CD4-positive, CD25-positive, alpha-beta regulatory T cell (primary cell): ENCODE results near the gene TP53TG5. TPM values are rescaled to one million over a fixed set of nuclear protein-coding genes. Genes with fewer than 3 reads are reported as not detected.
A peak's percentile ranks its signal among the peaks of the same experiment; 100 is the strongest.

Experiments used
- ATAC-seq, 2 donors: fragments of 150-1000 bp; cut with Tn5 transposase; one replicate each; pipeline ENCODE4 v1.10.0; 2021; ENCODE audit warnings: low read depth in 2 of 2, moderate number of reproducible peaks in 2 of 2, moderate library complexity in 1 of 2
- DNase-seq, 3 donors: peaks; one replicate each; pipeline versions ENCODE4 v3.0.0 to v3.0.0-alpha.2; 2012 to 2022; ENCODE audit warnings: mixed read lengths in 1 of 3
- H3K27ac ChIP-seq: one replicate; pipeline ENCODE4 v1.7.0; 2013; ENCODE audit warnings: mild to moderate bottlenecking, low read length; ENCODE audit not compliant: insufficient read depth, poor library complexity, severe bottlenecking
- H3K27me3 ChIP-seq: one replicate; pipeline ENCODE4 v1.7.0; 2013; ENCODE audit warnings: low read length; ENCODE audit not compliant: control insufficient read depth, insufficient read depth
- H3K36me3 ChIP-seq: one replicate; pipeline ENCODE4 v1.7.0; 2013; ENCODE audit warnings: mild to moderate bottlenecking, low read length, moderate library complexity; ENCODE audit not compliant: control insufficient read depth, insufficient read depth
- H3K4me1 ChIP-seq: 2 replicates; pipeline ENCODE4 v1.7.0; 2013; ENCODE audit warnings: mild to moderate bottlenecking, low read length; ENCODE audit not compliant: insufficient read depth, control insufficient read depth, poor library complexity, severe bottlenecking
- H3K4me3 ChIP-seq: one replicate; pipeline ENCODE4 v1.7.0; 2013; ENCODE audit warnings: low read depth, mild to moderate bottlenecking, low read length, moderate library complexity
- H3K9me3 ChIP-seq, 2 experiments: 1 replicate in 1 of 2; 2 replicates in 1 of 2; pipeline ENCODE4 v1.7.0; 2013; ENCODE audit warnings: low read length in 2 of 2, mild to moderate bottlenecking in 1 of 2, moderate library complexity in 1 of 2; ENCODE audit not compliant: control insufficient read depth in 2 of 2
- H3K27ac Mint-ChIP-seq, 3 donors: one replicate each; pipeline ENCODE4 v1.8.0; 2020 to 2022; ENCODE audit warnings: mild to moderate bottlenecking in 3 of 3, mixed read lengths in 3 of 3, moderate library complexity in 2 of 3
- H3K27me3 Mint-ChIP-seq: one replicate; pipeline ENCODE4 v1.8.0; 2022; ENCODE audit warnings: mild to moderate bottlenecking, mixed read lengths
- H3K36me3 Mint-ChIP-seq: one replicate; pipeline ENCODE4 v1.8.0; 2020; ENCODE audit warnings: mixed read lengths
- H3K4me1 Mint-ChIP-seq, 4 donors: one replicate each; pipeline ENCODE4 v1.8.0; 2020 to 2022; ENCODE audit warnings: mixed read lengths in 4 of 4, mild to moderate bottlenecking in 1 of 4
- H3K4me3 Mint-ChIP-seq, 4 donors: one replicate each; pipeline ENCODE4 v1.8.0; 2020 to 2022; ENCODE audit warnings: mild to moderate bottlenecking in 4 of 4, mixed read lengths in 4 of 4, moderate library complexity in 3 of 4
- H3K9me3 Mint-ChIP-seq, 7 donors: one replicate each; pipeline ENCODE4 v1.8.0; 2020 to 2022; ENCODE audit warnings: mixed read lengths in 7 of 7, mild to moderate bottlenecking in 3 of 7, moderate library complexity in 2 of 7
- polyA plus RNA-seq, 4 donors: library from polyadenylated mRNA; unstranded; fragments of 300-500 nt; fragmentation: Illumina TruSeq; gene quantifications; one replicate each; pipeline ENCODE4 v1.2.3, GENCODE V29; 2021
- total RNA-seq: library from RNA; stranded (reverse); gene quantifications from one replicate; pipeline ENCODE4 v1.2.3, GENCODE V29; 2022

The TP53TG5 gene
- total and polyA plus RNA-seq, 5 donors from 2014 or later: 0.18 to 0.56 (median 0.23) TPM; not detected in 1

GRCh38 chr20:45407783-45408645 is 29.9 kb upstream of the TP53TG5 start, which contains the start of gene DBNDD2:
Gene DBNDD2, plus strand, starts transcription at chr20:45408289. Its CDS starts 179 bp downstream, at chr20:45408468.
- peak within 1 kb of the TSS; percentile 76 to 89 (median 87) for H3K4me3 Mint-ChIP-seq
- Histone ChIP-seq H3K27me3 (no peaks in the 10 kb centered on the region), H3K27ac (peak within 1 kb of the TSS; percentile 70), H3K4me1 (peaks cover 23% of the 10 kb centered on the region), H3K9me3 (no peaks in the 10 kb centered on the region), H3K4me3 (peak within 1 kb of the TSS; percentile 26), H3K36me3 (peaks cover 5% of the 10 kb centered on the region)
- ATAC-seq (no peak), DNase-seq (peak in 2 of 3 donors; percentile 8 to 11)
- no peaks in the 10 kb centered on the region for H3K27me3 Mint-ChIP-seq
- H3K36me3 Mint-ChIP-seq: peaks cover 6% of the 10 kb centered on the region
- peaks cover 0 to 23% (median 5%) of the 10 kb centered on the region in 4 donors for H3K4me1 Mint-ChIP-seq
- H3K27ac Mint-ChIP-seq: peak within 1 kb of the TSS; percentile 38 to 90 (median 76)
- no peaks in the 10 kb centered on the region for H3K9me3 Mint-ChIP-seq

GRCh38 chr20:45407067-45407745 is 29.1 kb upstream of the TP53TG5 start:
- H3K4me3 Mint-ChIP-seq: peak overlapping the region; percentile 76 to 89 (median 87)
- ATAC-seq: peak in 1 of 2 donors; percentile 11

GRCh38 chr20:45406260-45407066 is 28.3 kb upstream of the TP53TG5 start:
- DNase-seq (peak; percentile 7 to 45 (median 43)), ATAC-seq (peak; percentile 36 to 40)
- Mint-ChIP-seq H3K4me1 (peaks cover 0 to 23% (median 5%) of the 10 kb centered on the region in 4 donors), H3K9me3 (peaks cover 2 to 8% (median 4%) of the 10 kb centered on the region in 7 donors), H3K4me3 (peak overlapping the region; percentile 81 to 89 (median 87)), H3K27ac (peak overlapping the region; percentile 76 to 91 (median 84)), H3K36me3 (no peaks in the 10 kb centered on the region), H3K27me3 (no peaks in the 10 kb centered on the region)
- Histone ChIP-seq H3K4me3 (no peak overlapping the region), H3K9me3 (no peaks in the 10 kb centered on the region), H3K36me3 (peaks cover 5% of the 10 kb centered on the region), H3K27me3 (no peaks in the 10 kb centered on the region), H3K27ac (peak overlapping the region; percentile 70), H3K4me1 (peaks cover 23% of the 10 kb centered on the region)

More at GRCh38 chr20:45407067-45407745, 29.1 kb upstream of the TP53TG5 start:
- peak overlapping the region; percentile 26 for H3K4me3 ChIP-seq
- H3K27me3 ChIP-seq: no peaks in the 10 kb centered on the region
- peak in 2 of 3 donors; percentile 2 to 8 for DNase-seq
- peaks cover 5% of the 10 kb centered on the region for H3K36me3 ChIP-seq
- peaks cover 23% of the 10 kb centered on the region for H3K4me1 ChIP-seq
- Mint-ChIP-seq H3K27me3 (no peaks in the 10 kb centered on the region), H3K4me1 (peaks cover 0 to 23% (median 5%) of the 10 kb centered on the region in 4 donors), H3K9me3 (peaks cover 0 to 5% (median 0%) of the 10 kb centered on the region in 7 donors), H3K36me3 (peaks cover 5% of the 10 kb centered on the region), H3K27ac (peak overlapping the region; percentile 38 to 90 (median 76))
- H3K9me3 ChIP-seq: no peaks in the 10 kb centered on the region
- peak overlapping the region; percentile 70 for H3K27ac ChIP-seq

GRCh38 chr20:45405571-45406259 is 27.6 kb upstream of the TP53TG5 start:
- peaks cover 0 to 23% (median 5%) of the 10 kb centered on the region in 4 donors for H3K4me1 Mint-ChIP-seq
- Histone ChIP-seq H3K36me3 (peaks cover 5% of the 10 kb centered on the region), H3K4me3 (peak overlapping the region; percentile 67), H3K4me1 (peaks cover 23% of the 10 kb centered on the region), H3K9me3 (peaks cover under 1 to 7% of the 10 kb centered on the region in 2 experiments), H3K27me3 (no peaks in the 10 kb centered on the region), H3K27ac (peak overlapping the region; percentile 70)
- DNase-seq (peak in 1 of 3 donors; percentile 23), ATAC-seq (peak in 1 of 2 donors; percentile 7)
- H3K27me3 Mint-ChIP-seq: no peaks in the 10 kb centered on the region
- no peaks in the 10 kb centered on the region for H3K36me3 Mint-ChIP-seq
- peak overlapping the region; percentile 71 to 91 (median 86) for H3K27ac Mint-ChIP-seq
- peak overlapping the region; percentile 81 to 86 (median 84) for H3K4me3 Mint-ChIP-seq
- H3K9me3 Mint-ChIP-seq: peaks cover 3 to 12% (median 7%) of the 10 kb centered on the region in 7 donors

- Histone ChIP-seq H3K27me3 (no peaks in the 10 kb centered on the region), H3K9me3 (peaks cover 8 to 15% of the 10 kb centered on the region in 2 experiments), H3K36me3 (no peaks in the 10 kb centered on the region), H3K27ac (no peak overlapping the region), H3K4me1 (peaks cover 23% of the 10 kb centered on the region), H3K4me3 (no peak overlapping the region)
- ATAC-seq (no peak), DNase-seq (no peak)
- Mint-ChIP-seq H3K4me3 (peak overlapping the region; percentile 80 to 86 (median 82)), H3K9me3 (peaks cover 3 to 22% (median 11%) of the 10 kb centered on the region in 7 donors), H3K27ac (peak overlapping the region; percentile 32 to 86 (median 78)), H3K4me1 (peaks cover 0 to 23% (median 5%) of the 10 kb centered on the region in 4 donors), H3K36me3 (peaks cover 5% of the 10 kb centered on the region), H3K27me3 (no peaks in the 10 kb centered on the region)
Measured at GRCh38 chr20:45404438-45404837, 26.3 kb upstream of the TP53TG5 start.

- ATAC-seq (no peak), DNase-seq (no peak)
- Mint-ChIP-seq H3K9me3 (peaks cover 3 to 24% (median 11%) of the 10 kb centered on the region in 7 donors), H3K27me3 (no peaks in the 10 kb centered on the region), H3K4me3 (peak overlapping the region in 1 of 4 donors; percentile 22), H3K36me3 (peaks cover 5% of the 10 kb centered on the region), H3K4me1 (peaks cover 0 to 18% (median 4%) of the 10 kb centered on the region in 4 donors), H3K27ac (no peak overlapping the region)
- Histone ChIP-seq H3K4me3 (no peak overlapping the region), H3K36me3 (no peaks in the 10 kb centered on the region), H3K27me3 (no peaks in the 10 kb centered on the region), H3K9me3 (peaks cover 8 to 15% of the 10 kb centered on the region in 2 experiments), H3K4me1 (peaks cover 23% of the 10 kb centered on the region), H3K27ac (no peak overlapping the region)
Measured at GRCh38 chr20:45402946-45403345, 24.8 kb upstream of the TP53TG5 start.
